KMS-11 (cell line): ENCODE measurements around the gene RAPGEF6.

Experiments used
- H2AFZ ChIP-seq: fragments of 200-600 bp; sonication (generic); 2 replicates; pipeline ENCODE4 v1.6.1; 2016; ENCODE audit warnings: antibody characterized with exemption, mixed run types, low read depth
- H3K27ac ChIP-seq: fragments of 200-600 bp; sonication (generic); 2 replicates; pipeline ENCODE4 v1.6.1; 2016; ENCODE audit warnings: mild to moderate bottlenecking, mixed run types
- H3K27me3 ChIP-seq: fragments of 200-600 bp; sonication (generic); 2 replicates; pipeline ENCODE4 v1.6.1; 2017; ENCODE audit warnings: mild to moderate bottlenecking, low read depth, mixed run types, moderate library complexity; ENCODE audit not compliant: insufficient read depth
- H3K36me3 ChIP-seq: fragments of 200-600 bp; sonication (generic); 2 replicates; pipeline ENCODE4 v1.6.1; 2017; ENCODE audit warnings: mild to moderate bottlenecking, mixed run types; ENCODE audit not compliant: insufficient read depth
- H3K4me1 ChIP-seq: fragments of 200-600 bp; sonication (generic); 2 replicates; pipeline ENCODE4 v1.6.1; 2016; ENCODE audit warnings: mild to moderate bottlenecking, low read depth, mixed run types; ENCODE audit not compliant: poor library complexity, severe bottlenecking
- H3K4me2 ChIP-seq: fragments of 200-600 bp; sonication (generic); 2 replicates; pipeline ENCODE4 v1.7.0; 2016; ENCODE audit warnings: mild to moderate bottlenecking, mixed run types
- H3K4me3 ChIP-seq: fragments of 200-600 bp; sonication (generic); IDR thresholded peaks from 2 replicates; pipeline ENCODE4 v1.6.1; 2017; ENCODE audit warnings: low read depth, low read length, mixed read lengths; ENCODE audit not compliant: insufficient read depth
- H3K79me2 ChIP-seq: fragments of 200-600 bp; sonication (generic); 2 replicates; pipeline ENCODE4 v1.6.1; 2016; ENCODE audit warnings: low read depth, mixed run types; ENCODE audit not compliant: insufficient read depth
- H3K9ac ChIP-seq: fragments of 200-600 bp; sonication (generic); 2 replicates; pipeline ENCODE4 v1.6.1; 2016; ENCODE audit warnings: mild to moderate bottlenecking, mixed run types
- H4K20me1 ChIP-seq: fragments of 200-600 bp; sonication (generic); 2 replicates; pipeline ENCODE4 v1.6.1; 2016; ENCODE audit warnings: mild to moderate bottlenecking, mixed run types; ENCODE audit not compliant: insufficient read depth
- TF ChIP-seq, protein P1 (sequence below): fragments of 200-600 bp; sonication (generic); conservative IDR thresholded peaks from 2 replicates; pipeline ENCODE4 v1.6.1; 2017; ENCODE audit warnings: low read depth, mild to moderate bottlenecking, antibody characterized with exemption, low read length, moderate library complexity, mixed read lengths

Gene RAPGEF6

DNA sequence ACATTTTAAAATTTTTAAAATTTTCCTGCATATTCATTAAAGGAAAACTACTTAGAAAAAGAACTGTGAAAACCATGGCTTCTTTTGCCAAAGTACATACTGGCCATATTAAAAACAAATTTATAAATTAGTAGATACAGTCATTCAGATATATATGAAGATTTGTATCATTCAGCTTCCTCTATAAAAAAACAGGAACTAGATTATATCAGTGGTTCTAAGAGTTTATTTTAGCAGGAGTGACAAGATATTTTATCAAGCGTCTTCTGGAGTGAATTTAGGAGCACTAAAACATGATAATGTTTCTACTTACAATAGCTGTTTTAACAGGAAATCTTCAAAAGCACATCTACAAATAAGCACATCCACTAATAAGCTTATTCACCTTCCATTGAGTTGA is 171.4 kb downstream of the RAPGEF6 start:
- Histone ChIP-seq H3K27me3 (no peaks in the 10 kb centered on the region), H3K9ac (no peak overlapping the region), H4K20me1 (no peaks in the 10 kb centered on the region), H2AFZ (no peak overlapping the region), H3K4me2 (no peak overlapping the region), H3K4me3 (no peak overlapping the region), H3K4me1 (peaks cover 4% of the 10 kb centered on the region), H3K36me3 (0 out of 2 replicates have a peak, but pooled peaks cover 6% of the 10 kb centered on the region), H3K27ac (no peak overlapping the region), H3K79me2 (no peaks in the 10 kb centered on the region)
- TF ChIP-seq, protein P1, sequence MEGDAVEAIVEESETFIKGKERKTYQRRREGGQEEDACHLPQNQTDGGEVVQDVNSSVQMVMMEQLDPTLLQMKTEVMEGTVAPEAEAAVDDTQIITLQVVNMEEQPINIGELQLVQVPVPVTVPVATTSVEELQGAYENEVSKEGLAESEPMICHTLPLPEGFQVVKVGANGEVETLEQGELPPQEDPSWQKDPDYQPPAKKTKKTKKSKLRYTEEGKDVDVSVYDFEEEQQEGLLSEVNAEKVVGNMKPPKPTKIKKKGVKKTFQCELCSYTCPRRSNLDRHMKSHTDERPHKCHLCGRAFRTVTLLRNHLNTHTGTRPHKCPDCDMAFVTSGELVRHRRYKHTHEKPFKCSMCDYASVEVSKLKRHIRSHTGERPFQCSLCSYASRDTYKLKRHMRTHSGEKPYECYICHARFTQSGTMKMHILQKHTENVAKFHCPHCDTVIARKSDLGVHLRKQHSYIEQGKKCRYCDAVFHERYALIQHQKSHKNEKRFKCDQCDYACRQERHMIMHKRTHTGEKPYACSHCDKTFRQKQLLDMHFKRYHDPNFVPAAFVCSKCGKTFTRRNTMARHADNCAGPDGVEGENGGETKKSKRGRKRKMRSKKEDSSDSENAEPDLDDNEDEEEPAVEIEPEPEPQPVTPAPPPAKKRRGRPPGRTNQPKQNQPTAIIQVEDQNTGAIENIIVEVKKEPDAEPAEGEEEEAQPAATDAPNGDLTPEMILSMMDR: no peak

DNA sequence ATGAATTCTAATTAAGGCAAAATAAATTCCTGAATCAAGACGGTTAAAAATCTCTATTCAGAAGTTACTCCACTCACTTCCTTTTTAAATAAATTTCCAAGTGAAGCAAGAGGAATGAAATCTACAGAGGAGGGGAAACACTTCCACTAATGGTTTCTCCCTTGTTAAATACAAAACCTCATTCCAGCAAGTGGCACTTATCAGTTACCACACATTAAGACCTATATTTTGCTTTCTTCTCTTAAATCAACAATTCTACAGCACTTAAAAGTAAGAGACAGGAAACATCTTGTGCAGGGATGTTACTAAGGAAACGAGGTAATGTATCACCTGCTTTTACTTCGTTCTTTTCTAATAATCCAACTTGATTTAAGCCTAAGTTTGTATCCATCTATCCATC is 172.6 kb downstream of the RAPGEF6 start:
- Histone ChIP-seq H3K27ac (no peak overlapping the region), H3K36me3 (0 out of 2 replicates have a peak, but pooled peaks cover 6% of the 10 kb centered on the region), H2AFZ (no peak overlapping the region), H4K20me1 (no peaks in the 10 kb centered on the region), H3K4me2 (no peak overlapping the region), H3K9ac (no peak overlapping the region), H3K27me3 (no peaks in the 10 kb centered on the region), H3K4me3 (no peak overlapping the region), H3K79me2 (no peaks in the 10 kb centered on the region), H3K4me1 (peaks cover 4% of the 10 kb centered on the region)
- TF ChIP-seq, protein P1: no peak

DNA sequence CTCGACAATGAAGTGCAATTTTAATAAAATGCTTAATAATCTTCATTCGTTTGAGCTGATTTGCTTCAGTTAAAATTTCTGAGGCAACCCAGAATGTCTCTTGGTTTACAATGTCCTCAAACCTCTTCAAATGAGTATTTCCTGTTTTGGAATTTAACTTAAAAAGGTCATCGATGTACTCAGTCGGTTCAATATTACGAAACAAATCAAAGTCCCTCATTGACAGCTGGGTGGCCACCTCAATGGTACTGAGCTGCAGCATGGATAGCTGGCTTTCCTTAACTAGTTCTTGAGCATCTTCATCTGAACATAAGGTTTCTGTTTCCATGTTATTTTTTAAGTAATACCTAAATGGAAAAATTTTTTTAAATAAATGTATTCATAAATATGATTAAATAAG is 173.3 kb downstream of the RAPGEF6 start:
- peaks cover 4% of the 10 kb centered on the region for H3K4me1 ChIP-seq
- no peak overlapping the region for H3K9ac ChIP-seq
- no peaks in the 10 kb centered on the region for H3K79me2 ChIP-seq
- 0 out of 2 replicates have a peak, but pooled peaks cover 6% of the 10 kb centered on the region for H3K36me3 ChIP-seq
- TF ChIP-seq, protein P1: no peak
- no peak overlapping the region for H3K4me2 ChIP-seq
- H2AFZ ChIP-seq: no peak overlapping the region
- H3K27ac ChIP-seq: no peak overlapping the region
- no peak overlapping the region for H3K4me3 ChIP-seq
- no peaks in the 10 kb centered on the region for H3K27me3 ChIP-seq
- H4K20me1 ChIP-seq: no peaks in the 10 kb centered on the region

DNA sequence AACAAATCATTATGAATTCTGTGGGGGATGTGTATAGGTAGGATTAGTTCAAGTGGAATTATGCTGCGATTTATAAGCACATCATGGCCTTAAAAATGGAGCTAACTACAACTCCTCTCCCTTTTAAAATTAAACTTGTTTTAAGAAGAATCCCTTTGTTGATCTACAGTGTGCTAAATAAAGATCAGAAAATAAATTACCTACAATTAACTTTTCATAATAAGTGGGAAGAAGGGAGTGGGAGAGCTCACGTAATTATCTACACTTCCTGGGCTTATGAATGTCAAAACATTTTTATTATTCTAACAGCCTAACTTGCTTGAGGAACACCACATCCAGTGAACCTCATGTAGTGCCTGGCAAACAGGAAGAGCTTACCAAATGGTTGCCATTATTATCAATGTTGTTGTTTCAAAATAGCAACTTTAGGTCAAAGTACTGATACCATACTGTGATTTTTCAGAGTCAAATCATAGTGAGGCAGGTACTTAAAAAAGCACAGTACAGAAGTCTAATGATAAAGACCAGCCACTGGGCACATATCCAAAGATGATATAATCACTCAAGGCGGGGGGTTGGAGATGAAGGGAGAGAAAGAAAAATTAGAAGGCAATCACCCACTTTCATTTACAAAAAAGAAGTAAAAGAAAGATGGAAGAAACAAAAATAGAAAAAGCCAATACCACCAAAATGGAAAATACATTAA is 174.0 kb downstream of the RAPGEF6 start:
- H3K79me2 ChIP-seq: no peaks in the 10 kb centered on the region
- no peak overlapping the region for H3K4me2 ChIP-seq
- TF ChIP-seq, protein P1: no peak
- no peaks in the 10 kb centered on the region for H4K20me1 ChIP-seq
- no peaks in the 10 kb centered on the region for H3K27me3 ChIP-seq
- no peak overlapping the region for H3K9ac ChIP-seq
- H2AFZ ChIP-seq: no peak overlapping the region
- H3K4me3 ChIP-seq: no peak overlapping the region
- peaks cover under 1% of the 10 kb centered on the region for H3K4me1 ChIP-seq
- H3K36me3 ChIP-seq: 0 out of 2 replicates have a peak, but pooled peaks cover 6% of the 10 kb centered on the region
- no peak overlapping the region for H3K27ac ChIP-seq
